Panc1 (cell line): ENCODE results near the gene RAB6A.

Experiments
- POLR2AphosphoS5 ChIP-seq: IDR thresholded peaks from 2 replicates; pipeline ENCODE4 v1.6.1; 2012; ENCODE audit warnings: mild to moderate bottlenecking, low read depth, low read length, moderate library complexity
- TF ChIP-seq, protein P1 (sequence below): fragments of 450-650 bp; IDR thresholded peaks from 2 replicates; pipeline ENCODE4 v1.5.1; 2017; ENCODE audit warnings: mild to moderate bottlenecking
- TF ChIP-seq, protein P2 (sequence below), 2 experiments: IDR thresholded peaks; 2 replicates each; pipeline ENCODE4 v1.6.1; 2011 to 2012; ENCODE audit warnings: low read depth in 2 of 2, control low read depth in 1 of 2, low read length in 1 of 2, mild to moderate bottlenecking in 1 of 2, moderate library complexity in 1 of 2; ENCODE audit not compliant: insufficient read depth in 1 of 2

DNA sequence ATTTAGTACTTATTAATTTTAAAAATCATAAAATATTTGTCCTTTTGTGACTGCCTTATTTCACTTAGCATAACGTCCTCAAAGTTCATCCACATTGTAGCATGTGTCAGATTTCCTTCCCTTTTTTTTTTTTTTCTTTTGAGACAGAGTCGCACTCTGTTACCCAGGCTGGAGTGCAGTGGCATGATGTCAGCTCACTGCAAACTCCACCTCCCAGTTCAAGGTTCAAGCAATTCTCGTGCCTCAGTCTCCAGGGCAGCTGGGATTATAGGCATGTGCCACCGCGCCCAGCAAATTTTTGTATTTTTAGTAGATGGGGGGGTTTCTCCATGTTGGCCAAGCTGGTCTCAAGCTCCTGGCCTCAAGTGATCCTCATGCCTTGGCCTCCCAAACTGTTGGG is 10.6 kb downstream of the RAB6A start:
- TF ChIP-seq, protein P1, sequence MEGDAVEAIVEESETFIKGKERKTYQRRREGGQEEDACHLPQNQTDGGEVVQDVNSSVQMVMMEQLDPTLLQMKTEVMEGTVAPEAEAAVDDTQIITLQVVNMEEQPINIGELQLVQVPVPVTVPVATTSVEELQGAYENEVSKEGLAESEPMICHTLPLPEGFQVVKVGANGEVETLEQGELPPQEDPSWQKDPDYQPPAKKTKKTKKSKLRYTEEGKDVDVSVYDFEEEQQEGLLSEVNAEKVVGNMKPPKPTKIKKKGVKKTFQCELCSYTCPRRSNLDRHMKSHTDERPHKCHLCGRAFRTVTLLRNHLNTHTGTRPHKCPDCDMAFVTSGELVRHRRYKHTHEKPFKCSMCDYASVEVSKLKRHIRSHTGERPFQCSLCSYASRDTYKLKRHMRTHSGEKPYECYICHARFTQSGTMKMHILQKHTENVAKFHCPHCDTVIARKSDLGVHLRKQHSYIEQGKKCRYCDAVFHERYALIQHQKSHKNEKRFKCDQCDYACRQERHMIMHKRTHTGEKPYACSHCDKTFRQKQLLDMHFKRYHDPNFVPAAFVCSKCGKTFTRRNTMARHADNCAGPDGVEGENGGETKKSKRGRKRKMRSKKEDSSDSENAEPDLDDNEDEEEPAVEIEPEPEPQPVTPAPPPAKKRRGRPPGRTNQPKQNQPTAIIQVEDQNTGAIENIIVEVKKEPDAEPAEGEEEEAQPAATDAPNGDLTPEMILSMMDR = no peak
- TF ChIP-seq POLR2AphosphoS5 = no peak
- TF ChIP-seq, protein P2, sequence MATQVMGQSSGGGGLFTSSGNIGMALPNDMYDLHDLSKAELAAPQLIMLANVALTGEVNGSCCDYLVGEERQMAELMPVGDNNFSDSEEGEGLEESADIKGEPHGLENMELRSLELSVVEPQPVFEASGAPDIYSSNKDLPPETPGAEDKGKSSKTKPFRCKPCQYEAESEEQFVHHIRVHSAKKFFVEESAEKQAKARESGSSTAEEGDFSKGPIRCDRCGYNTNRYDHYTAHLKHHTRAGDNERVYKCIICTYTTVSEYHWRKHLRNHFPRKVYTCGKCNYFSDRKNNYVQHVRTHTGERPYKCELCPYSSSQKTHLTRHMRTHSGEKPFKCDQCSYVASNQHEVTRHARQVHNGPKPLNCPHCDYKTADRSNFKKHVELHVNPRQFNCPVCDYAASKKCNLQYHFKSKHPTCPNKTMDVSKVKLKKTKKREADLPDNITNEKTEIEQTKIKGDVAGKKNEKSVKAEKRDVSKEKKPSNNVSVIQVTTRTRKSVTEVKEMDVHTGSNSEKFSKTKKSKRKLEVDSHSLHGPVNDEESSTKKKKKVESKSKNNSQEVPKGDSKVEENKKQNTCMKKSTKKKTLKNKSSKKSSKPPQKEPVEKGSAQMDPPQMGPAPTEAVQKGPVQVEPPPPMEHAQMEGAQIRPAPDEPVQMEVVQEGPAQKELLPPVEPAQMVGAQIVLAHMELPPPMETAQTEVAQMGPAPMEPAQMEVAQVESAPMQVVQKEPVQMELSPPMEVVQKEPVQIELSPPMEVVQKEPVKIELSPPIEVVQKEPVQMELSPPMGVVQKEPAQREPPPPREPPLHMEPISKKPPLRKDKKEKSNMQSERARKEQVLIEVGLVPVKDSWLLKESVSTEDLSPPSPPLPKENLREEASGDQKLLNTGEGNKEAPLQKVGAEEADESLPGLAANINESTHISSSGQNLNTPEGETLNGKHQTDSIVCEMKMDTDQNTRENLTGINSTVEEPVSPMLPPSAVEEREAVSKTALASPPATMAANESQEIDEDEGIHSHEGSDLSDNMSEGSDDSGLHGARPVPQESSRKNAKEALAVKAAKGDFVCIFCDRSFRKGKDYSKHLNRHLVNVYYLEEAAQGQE (IDR thresholded peaks at IDR 0.05; ENCODE audit: insufficient read depth in 1 of 2, low read depth in 2 of 2, low read length in 1 of 2) = no peak
